SW480 (cell line): ENCODE results near the gene CSNK1G1.
A peak's percentile ranks its signal among the peaks of the same experiment; 100 is the strongest.

Experiments used
- DNase-seq: peaks from one replicate; pipeline ENCODE4 v3.0.0-alpha.2; 2016; ENCODE audit warnings: low spot score

Gene CSNK1G1

GRCh38 chr15:64153480-64154367 is 202.2 kb downstream of the CSNK1G1 start:
- peak; percentile 83 for DNase-seq

- DNase-seq, result no peak
Observed at GRCh38 chr15:64152507-64153387, 203.2 kb downstream of the CSNK1G1 start.

- DNase-seq, result no peak
Observed at GRCh38 chr15:64151727-64152506, 204.1 kb downstream of the CSNK1G1 start, which contains the start of gene SNX22. SNX22 (plus strand) TSS chr15:64151731; CDS start chr15:64151776, 45 bp downstream.

GRCh38 chr15:64149893-64150578 is 205.9 kb downstream of the CSNK1G1 start:
- DNase-seq, result no peak

GRCh38 chr15:64149424-64149823 is 206.5 kb downstream of the CSNK1G1 start:
- DNase-seq, result peak; percentile 26

GRCh38 chr15:64148581-64148980 is 207.4 kb downstream of the CSNK1G1 start:
- no peak for DNase-seq

- DNase-seq, result no peak
Observed at GRCh38 chr15:64148168-64148567, 207.8 kb downstream of the CSNK1G1 start.

- no peak for DNase-seq
Observed at GRCh38 chr15:64146885-64147681, 208.9 kb downstream of the CSNK1G1 start.

- DNase-seq, result no peak
Observed at GRCh38 chr15:64146520-64146884, 209.5 kb downstream of the CSNK1G1 start.

- no peak for DNase-seq
Observed at GRCh38 chr15:64146041-64146440, 209.9 kb downstream of the CSNK1G1 start.

GRCh38 chr15:64144565-64145281 is 211.2 kb downstream of the CSNK1G1 start:
- no peak for DNase-seq

GRCh38 chr15:64144192-64144564 is 211.8 kb downstream of the CSNK1G1 start:
- DNase-seq, result no peak

- no peak for DNase-seq
Observed at GRCh38 chr15:64143276-64143675, 212.7 kb downstream of the CSNK1G1 start.

GRCh38 chr15:64141798-64142512 is 214.0 kb downstream of the CSNK1G1 start:
- no peak for DNase-seq

GRCh38 chr15:64138331-64138941 is 217.5 kb downstream of the CSNK1G1 start:
- DNase-seq, result no peak

- no peak for DNase-seq
Observed at GRCh38 chr15:64137226-64137833, 218.6 kb downstream of the CSNK1G1 start.

GRCh38 chr15:64136347-64136746 is 219.6 kb downstream of the CSNK1G1 start:
- no peak for DNase-seq

- DNase-seq, result no peak
Observed at GRCh38 chr15:64134345-64134829, 221.6 kb downstream of the CSNK1G1 start.
